Measurements from ENCODE around the gene ANKRD44. TPM values are rescaled to one million over a fixed set of nuclear protein-coding genes. Genes with fewer than 3 reads are reported as not detected.

The ANKRD44 gene
- total RNA-seq, 1 donor from 2014 or later, result 8.1 TPM

DNA sequence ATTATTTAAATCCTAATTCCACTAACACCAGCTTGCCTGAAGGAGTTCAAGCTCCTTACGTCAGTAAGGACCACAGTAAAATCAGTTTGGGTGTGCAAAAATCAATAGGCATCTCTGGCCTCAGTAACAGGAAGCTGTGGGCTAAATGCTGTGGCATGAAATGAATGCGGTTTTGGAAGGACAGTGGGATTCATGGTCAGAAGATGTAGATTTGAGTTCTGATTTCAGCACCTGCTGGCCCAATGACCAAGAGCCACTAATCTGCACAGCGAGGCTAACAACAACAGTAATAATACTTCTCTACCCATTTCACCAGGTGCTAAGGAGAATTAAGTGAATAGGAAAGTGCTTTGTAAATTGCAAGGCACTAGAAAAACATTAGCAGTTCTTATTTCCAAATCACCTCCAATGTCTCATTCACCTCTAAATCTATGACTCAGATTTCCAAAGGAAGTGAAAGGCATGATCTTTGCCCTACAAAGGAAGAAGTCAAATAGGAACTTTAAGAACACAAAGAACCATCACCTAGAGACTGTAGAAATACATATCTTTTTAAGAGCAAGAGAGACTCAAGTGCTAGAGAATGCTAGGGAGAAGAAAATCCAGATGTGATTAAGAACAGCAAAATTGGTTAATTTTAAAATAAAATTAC, 172.6 kb downstream of the ANKRD44 start:
- Mint-ChIP-seq H3K4me3 (ENCODE audit: unreplicated experiment) (no peak overlapping the region), H3K27me3 (ENCODE audit: unreplicated experiment) (no peaks in the 10 kb centered on the region), H3K36me3 (ENCODE audit: low read depth, unreplicated experiment) (no peaks in the 10 kb centered on the region), H3K27ac (ENCODE audit: unreplicated experiment) (no peak overlapping the region), H3K9me3 (ENCODE audit: unreplicated experiment) (no peaks in the 10 kb centered on the region), H3K4me1 (ENCODE audit: unreplicated experiment) (peaks cover 13% of the 10 kb centered on the region)
- TF ChIP-seq, protein P1, sequence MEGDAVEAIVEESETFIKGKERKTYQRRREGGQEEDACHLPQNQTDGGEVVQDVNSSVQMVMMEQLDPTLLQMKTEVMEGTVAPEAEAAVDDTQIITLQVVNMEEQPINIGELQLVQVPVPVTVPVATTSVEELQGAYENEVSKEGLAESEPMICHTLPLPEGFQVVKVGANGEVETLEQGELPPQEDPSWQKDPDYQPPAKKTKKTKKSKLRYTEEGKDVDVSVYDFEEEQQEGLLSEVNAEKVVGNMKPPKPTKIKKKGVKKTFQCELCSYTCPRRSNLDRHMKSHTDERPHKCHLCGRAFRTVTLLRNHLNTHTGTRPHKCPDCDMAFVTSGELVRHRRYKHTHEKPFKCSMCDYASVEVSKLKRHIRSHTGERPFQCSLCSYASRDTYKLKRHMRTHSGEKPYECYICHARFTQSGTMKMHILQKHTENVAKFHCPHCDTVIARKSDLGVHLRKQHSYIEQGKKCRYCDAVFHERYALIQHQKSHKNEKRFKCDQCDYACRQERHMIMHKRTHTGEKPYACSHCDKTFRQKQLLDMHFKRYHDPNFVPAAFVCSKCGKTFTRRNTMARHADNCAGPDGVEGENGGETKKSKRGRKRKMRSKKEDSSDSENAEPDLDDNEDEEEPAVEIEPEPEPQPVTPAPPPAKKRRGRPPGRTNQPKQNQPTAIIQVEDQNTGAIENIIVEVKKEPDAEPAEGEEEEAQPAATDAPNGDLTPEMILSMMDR (IDR thresholded peaks at IDR 0.05; ENCODE audit: unreplicated experiment), result no peak
- no peak for DNase-seq (ENCODE audit: low spot score)

DNA sequence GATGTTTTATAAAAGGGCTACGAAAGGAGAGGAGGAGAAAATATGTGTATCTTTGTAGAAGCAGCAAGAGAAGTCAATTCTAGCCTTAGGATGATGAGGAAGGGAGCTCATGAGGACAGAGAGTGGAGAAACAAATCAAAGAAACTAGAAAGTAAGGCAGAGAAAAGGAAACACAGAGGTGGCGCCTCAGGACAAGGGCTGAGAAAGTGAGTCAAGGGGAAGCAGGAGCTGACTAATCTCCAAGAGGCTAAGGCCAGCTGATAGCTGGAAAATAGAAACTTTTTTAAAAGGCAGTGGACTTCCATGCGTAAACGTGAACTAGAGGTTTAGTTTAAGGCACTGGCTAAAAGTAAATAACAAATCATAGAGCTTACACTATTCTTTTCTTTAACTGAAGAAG, 173.3 kb downstream of the ANKRD44 start:
- no peaks in the 10 kb centered on the region for H3K27me3 Mint-ChIP-seq (ENCODE audit: unreplicated experiment)
- TF ChIP-seq, protein P1 (IDR thresholded peaks at IDR 0.05; ENCODE audit: unreplicated experiment), result no peak
- no peak overlapping the region for H3K27ac Mint-ChIP-seq (ENCODE audit: unreplicated experiment)
- H3K4me3 Mint-ChIP-seq (ENCODE audit: unreplicated experiment), result no peak overlapping the region
- no peaks in the 10 kb centered on the region for H3K9me3 Mint-ChIP-seq (ENCODE audit: unreplicated experiment)
- H3K4me1 Mint-ChIP-seq (ENCODE audit: unreplicated experiment), result peaks cover 13% of the 10 kb centered on the region
- no peak for DNase-seq (ENCODE audit: low spot score)
- no peaks in the 10 kb centered on the region for H3K36me3 Mint-ChIP-seq (ENCODE audit: low read depth, unreplicated experiment)

DNA sequence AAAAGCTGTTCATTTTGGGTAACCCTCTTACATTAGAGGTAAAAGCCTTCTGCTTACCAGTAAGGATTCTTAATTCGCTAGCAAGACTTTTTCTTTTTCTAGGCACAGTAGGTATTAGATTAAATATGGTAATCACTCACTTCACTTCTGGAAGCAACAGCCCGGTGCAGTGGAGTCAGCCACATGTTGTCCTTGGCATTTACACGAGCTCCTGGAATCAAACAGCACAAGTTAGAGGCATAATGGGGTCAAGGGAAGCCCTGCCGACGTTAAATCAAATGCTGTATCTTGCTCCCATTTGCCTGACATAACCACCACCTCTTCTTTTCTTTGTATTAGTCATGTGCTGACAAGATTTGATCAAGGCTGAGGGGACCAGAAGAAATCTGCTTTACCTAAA, 174.1 kb downstream of the ANKRD44 start:
- Mint-ChIP-seq H3K27ac (ENCODE audit: unreplicated experiment) (no peak overlapping the region), H3K9me3 (ENCODE audit: unreplicated experiment) (no peaks in the 10 kb centered on the region)
- DNase-seq (ENCODE audit: low spot score), result no peak

DNA sequence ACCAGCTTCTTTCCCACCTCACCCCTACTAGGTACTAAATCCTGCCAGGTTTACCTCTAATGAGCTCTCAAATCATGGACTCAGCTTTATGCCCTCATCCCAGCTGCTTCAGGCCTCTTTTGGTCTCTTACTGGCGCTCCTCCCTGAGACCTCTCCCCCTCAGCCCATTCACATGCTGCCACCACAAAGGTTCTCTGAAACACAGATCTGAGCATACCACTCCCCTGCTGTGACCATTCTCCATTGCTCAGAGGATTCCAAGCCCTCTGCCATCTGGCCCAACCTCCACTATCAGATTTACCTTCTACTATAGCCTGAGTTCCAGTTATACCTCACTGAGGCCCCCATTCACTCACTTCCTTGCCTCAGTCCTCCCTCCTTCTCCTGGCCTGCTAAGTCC, 174.8 kb downstream of the ANKRD44 start:
- DNase-seq (ENCODE audit: low spot score), result no peak
- H3K27me3 Mint-ChIP-seq (ENCODE audit: unreplicated experiment), result no peaks in the 10 kb centered on the region
- no peak overlapping the region for H3K27ac Mint-ChIP-seq (ENCODE audit: unreplicated experiment)
- H3K4me1 Mint-ChIP-seq (ENCODE audit: unreplicated experiment), result peaks cover 7% of the 10 kb centered on the region
- no peaks in the 10 kb centered on the region for H3K9me3 Mint-ChIP-seq (ENCODE audit: unreplicated experiment)
- TF ChIP-seq, protein P1 (IDR thresholded peaks at IDR 0.05; ENCODE audit: unreplicated experiment), result no peak
- no peak overlapping the region for H3K4me3 Mint-ChIP-seq (ENCODE audit: unreplicated experiment)
- H3K36me3 Mint-ChIP-seq (ENCODE audit: low read depth, unreplicated experiment), result no peaks in the 10 kb centered on the region

More for the DNA sequence above, 174.1 kb downstream of the ANKRD44 start:
- H3K4me3 Mint-ChIP-seq (ENCODE audit: unreplicated experiment), result no peak overlapping the region
- H3K27me3 Mint-ChIP-seq (ENCODE audit: unreplicated experiment), result no peaks in the 10 kb centered on the region
- H3K36me3 Mint-ChIP-seq (ENCODE audit: low read depth, unreplicated experiment), result no peaks in the 10 kb centered on the region
- TF ChIP-seq, protein P1 (IDR thresholded peaks at IDR 0.05; ENCODE audit: unreplicated experiment), result no peak
- H3K4me1 Mint-ChIP-seq (ENCODE audit: unreplicated experiment), result peaks cover 7% of the 10 kb centered on the region

DNA sequence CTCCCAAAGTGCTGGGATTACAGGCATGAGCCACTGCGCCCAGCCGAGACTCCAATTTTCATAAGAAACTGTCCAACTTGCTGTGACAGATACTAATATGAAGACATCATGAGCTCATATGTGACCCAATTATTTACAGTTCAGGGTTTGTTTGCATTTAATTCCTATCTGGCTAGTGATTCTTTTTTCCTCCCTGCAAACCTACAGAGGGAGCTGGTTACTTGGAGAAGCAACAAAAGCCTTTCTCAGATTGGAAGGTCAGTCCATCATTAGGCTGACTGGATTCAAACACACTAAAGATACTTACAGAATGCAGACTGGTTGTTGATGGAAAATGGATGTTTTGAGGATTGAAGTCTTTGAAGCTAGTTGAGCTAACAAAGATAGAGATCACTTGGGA, 176.4 kb downstream of the ANKRD44 start:
- Mint-ChIP-seq H3K9me3 (ENCODE audit: unreplicated experiment) (no peaks in the 10 kb centered on the region), H3K27ac (ENCODE audit: unreplicated experiment) (no peak overlapping the region), H3K4me1 (ENCODE audit: unreplicated experiment) (peaks cover 7% of the 10 kb centered on the region), H3K27me3 (ENCODE audit: unreplicated experiment) (no peaks in the 10 kb centered on the region), H3K4me3 (ENCODE audit: unreplicated experiment) (no peak overlapping the region), H3K36me3 (ENCODE audit: low read depth, unreplicated experiment) (no peaks in the 10 kb centered on the region)
- no peak for DNase-seq (ENCODE audit: low spot score)
- TF ChIP-seq, protein P1 (IDR thresholded peaks at IDR 0.05; ENCODE audit: unreplicated experiment), result no peak
